PFSK-1 (cell line): Measurements from ENCODE around the gene HNRNPH1.
A peak's percentile ranks its signal among the peaks of the same experiment; 100 is the strongest.

Experiments used
- FOXP2 ChIP-seq: optimal IDR thresholded peaks from 2 replicates; pipeline ENCODE3; 2011; ENCODE audit warnings: borderline replicate concordance, control low read depth, inconsistent platforms; ENCODE audit not compliant: insufficient read depth; ENCODE audit errors: extremely low read length, extremely low read depth
- POLR2AphosphoS5 ChIP-seq: IDR thresholded peaks from 2 replicates; pipeline ENCODE4 v1.6.1; 2012; ENCODE audit warnings: low read depth, mild to moderate bottlenecking, control low read depth, low read length, moderate library complexity
- SIN3A ChIP-seq: IDR thresholded peaks from 2 replicates; pipeline ENCODE4 v1.6.1; 2012; ENCODE audit warnings: mild to moderate bottlenecking, low read length, moderate library complexity, borderline replicate concordance; ENCODE audit not compliant: insufficient read depth
- TAF1 ChIP-seq: IDR thresholded peaks from 2 replicates; pipeline ENCODE4 v1.6.1; 2012; ENCODE audit warnings: low read length, control low read depth, borderline replicate concordance; ENCODE audit not compliant: insufficient read depth
- TF ChIP-seq, protein P1 (sequence below), 2 experiments: IDR thresholded peaks; 2 replicates each; pipeline versions ENCODE4 v1.6.1 to v1.8.0; 2011 to 2012; ENCODE audit warnings: low read depth in 2 of 2, low read length in 2 of 2, control low read depth in 1 of 2, inconsistent platforms in 1 of 2, mild to moderate bottlenecking in 1 of 2, moderate library complexity in 1 of 2; ENCODE audit not compliant: insufficient read depth in 1 of 2

HNRNPH1 gene

DNA sequence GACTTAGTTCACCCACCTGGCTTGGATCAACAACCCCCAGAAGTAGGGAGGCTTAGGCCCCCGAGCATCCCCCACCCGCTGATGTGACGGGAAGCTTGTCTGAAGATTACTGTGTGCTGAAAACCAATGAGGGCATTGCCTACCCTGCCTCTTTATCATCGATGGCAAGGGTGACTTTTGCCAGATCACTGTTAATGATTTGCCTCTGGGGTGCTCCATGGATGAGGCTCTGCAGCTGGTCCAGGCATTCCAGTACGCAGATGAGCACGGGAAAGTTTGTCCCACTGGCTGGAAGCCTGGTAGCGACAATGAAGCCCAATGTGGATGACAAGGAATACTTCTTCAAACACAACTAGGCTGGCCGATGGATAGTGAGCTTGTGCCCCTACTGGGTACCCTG is 51.1 kb downstream of the HNRNPH1 start:
- no peak for TF ChIP-seq POLR2AphosphoS5
- TF ChIP-seq SIN3A: no peak
- no peak for TF ChIP-seq TAF1
- TF ChIP-seq FOXP2: no peak
- TF ChIP-seq, protein P1, sequence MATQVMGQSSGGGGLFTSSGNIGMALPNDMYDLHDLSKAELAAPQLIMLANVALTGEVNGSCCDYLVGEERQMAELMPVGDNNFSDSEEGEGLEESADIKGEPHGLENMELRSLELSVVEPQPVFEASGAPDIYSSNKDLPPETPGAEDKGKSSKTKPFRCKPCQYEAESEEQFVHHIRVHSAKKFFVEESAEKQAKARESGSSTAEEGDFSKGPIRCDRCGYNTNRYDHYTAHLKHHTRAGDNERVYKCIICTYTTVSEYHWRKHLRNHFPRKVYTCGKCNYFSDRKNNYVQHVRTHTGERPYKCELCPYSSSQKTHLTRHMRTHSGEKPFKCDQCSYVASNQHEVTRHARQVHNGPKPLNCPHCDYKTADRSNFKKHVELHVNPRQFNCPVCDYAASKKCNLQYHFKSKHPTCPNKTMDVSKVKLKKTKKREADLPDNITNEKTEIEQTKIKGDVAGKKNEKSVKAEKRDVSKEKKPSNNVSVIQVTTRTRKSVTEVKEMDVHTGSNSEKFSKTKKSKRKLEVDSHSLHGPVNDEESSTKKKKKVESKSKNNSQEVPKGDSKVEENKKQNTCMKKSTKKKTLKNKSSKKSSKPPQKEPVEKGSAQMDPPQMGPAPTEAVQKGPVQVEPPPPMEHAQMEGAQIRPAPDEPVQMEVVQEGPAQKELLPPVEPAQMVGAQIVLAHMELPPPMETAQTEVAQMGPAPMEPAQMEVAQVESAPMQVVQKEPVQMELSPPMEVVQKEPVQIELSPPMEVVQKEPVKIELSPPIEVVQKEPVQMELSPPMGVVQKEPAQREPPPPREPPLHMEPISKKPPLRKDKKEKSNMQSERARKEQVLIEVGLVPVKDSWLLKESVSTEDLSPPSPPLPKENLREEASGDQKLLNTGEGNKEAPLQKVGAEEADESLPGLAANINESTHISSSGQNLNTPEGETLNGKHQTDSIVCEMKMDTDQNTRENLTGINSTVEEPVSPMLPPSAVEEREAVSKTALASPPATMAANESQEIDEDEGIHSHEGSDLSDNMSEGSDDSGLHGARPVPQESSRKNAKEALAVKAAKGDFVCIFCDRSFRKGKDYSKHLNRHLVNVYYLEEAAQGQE (IDR thresholded peaks at IDR 0.05; ENCODE audit: insufficient read depth in 1 of 2, low read depth in 2 of 2, low read length in 2 of 2): no peak

GRCh38 chr5:179568721-179569120 is 54.8 kb downstream of the HNRNPH1 start:
- TF ChIP-seq SIN3A (peak; percentile 43; the same call in 1 of the 2 replicates), TAF1 (no peak), FOXP2 (no peak), POLR2AphosphoS5 (no peak)
- TF ChIP-seq, protein P1 (IDR thresholded peaks at IDR 0.05; ENCODE audit: insufficient read depth in 1 of 2, low read depth in 2 of 2, low read length in 2 of 2): no peak

DNA sequence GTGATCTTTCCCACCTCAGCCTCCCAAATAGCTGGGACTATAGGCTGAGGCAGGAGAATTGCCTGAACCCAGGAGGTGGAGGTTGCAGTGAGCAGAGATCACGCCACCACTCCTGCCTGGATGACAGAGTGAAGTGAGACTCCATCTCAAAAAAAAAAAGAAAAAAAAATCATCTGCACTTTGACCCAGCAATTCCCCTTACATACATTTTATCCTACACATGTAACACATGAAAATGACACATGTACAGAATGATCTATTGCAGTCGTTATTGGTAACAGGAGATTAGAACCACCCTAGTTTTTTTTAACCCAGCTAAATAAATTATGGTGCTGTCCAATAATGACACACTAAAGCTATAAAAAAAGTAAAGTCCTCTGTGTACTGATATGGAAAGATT is 58.9 kb downstream of the HNRNPH1 start:
- TF ChIP-seq, protein P1 (IDR thresholded peaks at IDR 0.05; ENCODE audit: insufficient read depth in 1 of 2, low read depth in 2 of 2, low read length in 2 of 2): no peak
- TF ChIP-seq FOXP2 (no peak), TAF1 (no peak), SIN3A (no peak), POLR2AphosphoS5 (no peak)
